HepG2 (cell line): ENCODE results near the gene C1orf74. TPM values are rescaled to one million over a fixed set of nuclear protein-coding genes. Genes with fewer than 3 reads are reported as not detected.

Source experiments
- ATF1 ChIP-seq: IDR thresholded peaks from 2 replicates; pipeline ENCODE4 v1.6.1; 2016; ENCODE audit warnings: mild to moderate bottlenecking, control low read depth
- CEBPG ChIP-seq: IDR thresholded peaks from 2 replicates; pipeline ENCODE4 v1.6.1; 2016
- HMGA1 ChIP-seq: sonication (generic); formaldehyde crosslinking; conservative IDR thresholded peaks from 2 replicates; pipeline ENCODE4 v1.4.0; 2020; ENCODE audit warnings: missing genetic modification reagents
- KAT8 ChIP-seq: IDR thresholded peaks from 2 replicates; pipeline ENCODE4 v1.6.1; 2016; ENCODE audit warnings: missing genetic modification reagents, missing compliant biosample characterization
- NFKBIZ ChIP-seq: IDR thresholded peaks from 2 replicates; pipeline ENCODE4 v1.6.1; 2018; ENCODE audit warnings: missing genetic modification reagents, missing compliant biosample characterization
- SAFB2 ChIP-seq: sonication (generic); formaldehyde crosslinking; IDR thresholded peaks from 2 replicates; pipeline ENCODE4 v1.5.1; 2020; ENCODE audit warnings: missing genetic modification reagents, low read depth, mild to moderate bottlenecking, borderline replicate concordance
- SMARCE1 ChIP-seq: fragments of 450-650 bp; IDR thresholded peaks from 2 replicates; pipeline ENCODE4 v1.6.1; 2017; ENCODE audit warnings: borderline replicate concordance
- SRSF1 ChIP-seq: fragments of 200-400 bp; formaldehyde crosslinking; optimal IDR thresholded peaks from 2 replicates; pipeline ENCODE3; 2017; ENCODE audit warnings: mild to moderate bottlenecking, low read depth, low read length, moderate library complexity
- ZKSCAN1 ChIP-seq: fragments of 150-350 bp; IDR thresholded peaks from 2 replicates; pipeline ENCODE4 v1.6.1; 2014; ENCODE audit warnings: low read length
- ZNF12 ChIP-seq: sonication (generic); formaldehyde crosslinking; IDR thresholded peaks from 2 replicates; pipeline ENCODE4 v1.5.0; 2020; ENCODE audit warnings: missing genetic modification reagents
- ZNF225 ChIP-seq: sonication (generic); formaldehyde crosslinking; IDR thresholded peaks from 2 replicates; pipeline ENCODE4 v1.4.0; 2020; ENCODE audit warnings: mild to moderate bottlenecking, missing genetic modification reagents
- ZNF331 ChIP-seq: sonication (generic); formaldehyde crosslinking; IDR thresholded peaks from 2 replicates; pipeline ENCODE4 v1.4.0; 2020; ENCODE audit warnings: missing genetic modification reagents
- ZNF644 ChIP-seq: IDR thresholded peaks from 2 replicates; pipeline ENCODE4 v1.6.1; 2016; ENCODE audit warnings: low read depth
- ZNF768 ChIP-seq: sonication (generic); formaldehyde crosslinking; IDR thresholded peaks from 2 replicates; pipeline ENCODE4 v1.4.0; 2020; ENCODE audit warnings: missing genetic modification reagents
- ZNF841 ChIP-seq: sonication (generic); formaldehyde crosslinking; IDR thresholded peaks from 2 replicates; pipeline ENCODE4 v1.8.1; 2023; ENCODE audit warnings: missing genetic modification reagents, borderline replicate concordance
- ZSCAN30 ChIP-seq: sonication (generic); formaldehyde crosslinking; IDR thresholded peaks from 2 replicates; pipeline ENCODE4 v1.5.0; 2020; ENCODE audit warnings: mild to moderate bottlenecking, missing genetic modification reagents
- polyA plus RNA-seq, 8 experiments: library from polyadenylated mRNA; depleted of rRNA in 3 of 8; stranded (reverse) in 7 of 8; unstranded in 1 of 8; fragments of >200 nt; fragmentation: Illumina TruSeq in 4 of 8; extraction: Trizol in 4 of 8; gene quantifications; 2 replicates each; pipeline versions ENCODE4 v1.2.1 to v1.2.3, GENCODE V29; 2011 to 2016; ENCODE audit warnings: low read depth in 4 of 8, missing spikeins in 1 of 8, mixed read lengths in 1 of 8; ENCODE audit not compliant: insufficient read depth in 1 of 8
- total RNA-seq, 5 experiments: library from RNA; depleted of rRNA; stranded (reverse); fragments of >200 nt; fragmentation: Illumina TruSeq; extraction: Trizol; gene quantifications; 2 replicates each; pipeline ENCODE4 v1.2.3, GENCODE V29; 2016; ENCODE audit warnings: low read depth in 1 of 5
- TF ChIP-seq, protein P1 (sequence below): fragments of 450-650 bp; IDR thresholded peaks from 2 replicates; pipeline ENCODE4 v1.6.1; 2017
- TF ChIP-seq, protein P2 (sequence below): sonication (generic); formaldehyde crosslinking; conservative IDR thresholded peaks from 2 replicates; pipeline ENCODE4 v1.4.0; 2020; ENCODE audit warnings: missing genetic modification reagents
- TF ChIP-seq, protein P3 (sequence below): sonication (generic); formaldehyde crosslinking; IDR thresholded peaks from 2 replicates; pipeline ENCODE4 v1.9.0; 2021; ENCODE audit warnings: missing genetic modification reagents, mild to moderate bottlenecking, borderline replicate concordance
- TF ChIP-seq, protein P4 (sequence below): IDR thresholded peaks from 2 replicates; pipeline ENCODE4 v1.6.1; 2016; ENCODE audit warnings: low read depth, control low read depth
- TF ChIP-seq, protein P5 (sequence below): sonication (generic); formaldehyde crosslinking; IDR thresholded peaks from 2 replicates; pipeline ENCODE4 v1.9.0; 2021; ENCODE audit warnings: missing genetic modification reagents, borderline replicate concordance

The C1orf74 gene
- total and polyA plus RNA-seq, 2 of the 13 experiments (the other 11 are each of a cell fraction or from before 2014, with no cell fraction given), result 0.33 to 0.71 TPM

DNA sequence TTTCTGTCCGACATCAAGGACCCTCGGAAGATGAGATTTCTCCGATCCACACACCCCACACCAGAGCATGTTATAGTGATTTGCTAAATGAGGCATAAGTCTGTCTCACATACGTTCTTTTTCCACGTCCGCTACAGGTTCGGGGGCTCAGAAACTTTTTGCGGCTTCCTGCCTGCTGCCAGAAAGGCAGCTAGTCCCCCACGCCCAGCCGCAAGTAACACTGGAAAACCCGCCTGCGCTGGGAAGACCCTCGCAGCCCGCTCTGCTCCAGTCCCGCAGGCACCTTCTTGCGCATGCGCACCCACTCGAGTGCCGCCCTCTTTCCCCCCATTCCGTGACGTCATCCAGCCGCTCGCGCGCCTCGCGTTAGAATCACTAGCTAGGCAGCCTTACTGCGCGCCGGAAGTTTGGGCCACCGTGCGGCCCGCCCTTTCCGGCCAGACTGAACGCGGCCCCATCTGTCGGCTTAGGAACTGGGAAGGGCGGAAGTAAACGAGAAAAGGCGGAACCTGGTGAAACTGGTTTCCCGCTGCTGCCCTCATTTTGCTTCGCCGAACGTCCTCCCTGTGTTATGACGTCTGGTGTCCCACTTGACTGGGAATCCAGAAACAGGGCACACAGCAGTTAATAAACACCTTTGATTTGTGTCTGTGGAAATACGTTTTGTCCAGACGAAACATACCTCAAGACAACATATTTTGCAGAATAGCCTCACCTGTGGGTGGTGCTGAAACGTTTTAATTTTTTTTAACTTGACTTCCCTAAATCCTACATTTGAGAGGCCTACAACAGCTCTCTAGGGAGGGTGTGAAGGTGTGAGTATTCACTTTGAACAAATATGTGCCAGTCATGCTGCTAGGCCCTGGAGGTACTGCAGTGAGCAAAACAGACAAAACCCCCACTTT, at the start of gene C1orf74 (continued):
- TF ChIP-seq, protein P1, sequence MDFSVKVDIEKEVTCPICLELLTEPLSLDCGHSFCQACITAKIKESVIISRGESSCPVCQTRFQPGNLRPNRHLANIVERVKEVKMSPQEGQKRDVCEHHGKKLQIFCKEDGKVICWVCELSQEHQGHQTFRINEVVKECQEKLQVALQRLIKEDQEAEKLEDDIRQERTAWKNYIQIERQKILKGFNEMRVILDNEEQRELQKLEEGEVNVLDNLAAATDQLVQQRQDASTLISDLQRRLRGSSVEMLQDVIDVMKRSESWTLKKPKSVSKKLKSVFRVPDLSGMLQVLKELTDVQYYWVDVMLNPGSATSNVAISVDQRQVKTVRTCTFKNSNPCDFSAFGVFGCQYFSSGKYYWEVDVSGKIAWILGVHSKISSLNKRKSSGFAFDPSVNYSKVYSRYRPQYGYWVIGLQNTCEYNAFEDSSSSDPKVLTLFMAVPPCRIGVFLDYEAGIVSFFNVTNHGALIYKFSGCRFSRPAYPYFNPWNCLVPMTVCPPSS, result no peak
- TF ChIP-seq HMGA1 (CRISPR knock-in tag) (no peak), ATF1 (CRISPR knock-in tag) (peak; percentile 91), ZNF225 (CRISPR knock-in tag) (0 out of 2 replicates have a peak, but pooled peaks have one; percentile 52), CEBPG (CRISPR knock-in tag) (0 out of 2 replicates have a peak, but pooled peaks have one; percentile 12), ZNF768 (no peak), ZKSCAN1 (no peak), ZNF644 (CRISPR knock-in tag) (no peak), ZNF12 (CRISPR knock-in tag) (no peak), SRSF1 (peak; percentile 73), ZNF841 (no peak), KAT8 (CRISPR knock-in tag) (peak; percentile 93), NFKBIZ (CRISPR knock-in tag) (no peak), ZSCAN30 (CRISPR knock-in tag) (no peak), SAFB2 (CRISPR knock-in tag) (peak; percentile 72; the same call in 1 of the 2 replicates), SMARCE1 (no peak), ZNF331 (CRISPR knock-in tag) (no peak; the same call in 1 of the 2 replicates)
- TF ChIP-seq, protein P2, sequence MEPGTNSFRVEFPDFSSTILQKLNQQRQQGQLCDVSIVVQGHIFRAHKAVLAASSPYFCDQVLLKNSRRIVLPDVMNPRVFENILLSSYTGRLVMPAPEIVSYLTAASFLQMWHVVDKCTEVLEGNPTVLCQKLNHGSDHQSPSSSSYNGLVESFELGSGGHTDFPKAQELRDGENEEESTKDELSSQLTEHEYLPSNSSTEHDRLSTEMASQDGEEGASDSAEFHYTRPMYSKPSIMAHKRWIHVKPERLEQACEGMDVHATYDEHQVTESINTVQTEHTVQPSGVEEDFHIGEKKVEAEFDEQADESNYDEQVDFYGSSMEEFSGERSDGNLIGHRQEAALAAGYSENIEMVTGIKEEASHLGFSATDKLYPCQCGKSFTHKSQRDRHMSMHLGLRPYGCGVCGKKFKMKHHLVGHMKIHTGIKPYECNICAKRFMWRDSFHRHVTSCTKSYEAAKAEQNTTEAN (CRISPR knock-in tag), result peak; percentile 44; the same call in 1 of the 2 replicates
- TF ChIP-seq, protein P3, sequence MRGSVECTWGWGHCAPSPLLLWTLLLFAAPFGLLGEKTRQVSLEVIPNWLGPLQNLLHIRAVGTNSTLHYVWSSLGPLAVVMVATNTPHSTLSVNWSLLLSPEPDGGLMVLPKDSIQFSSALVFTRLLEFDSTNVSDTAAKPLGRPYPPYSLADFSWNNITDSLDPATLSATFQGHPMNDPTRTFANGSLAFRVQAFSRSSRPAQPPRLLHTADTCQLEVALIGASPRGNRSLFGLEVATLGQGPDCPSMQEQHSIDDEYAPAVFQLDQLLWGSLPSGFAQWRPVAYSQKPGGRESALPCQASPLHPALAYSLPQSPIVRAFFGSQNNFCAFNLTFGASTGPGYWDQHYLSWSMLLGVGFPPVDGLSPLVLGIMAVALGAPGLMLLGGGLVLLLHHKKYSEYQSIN (CRISPR knock-in tag), result no peak
- TF ChIP-seq, protein P4, sequence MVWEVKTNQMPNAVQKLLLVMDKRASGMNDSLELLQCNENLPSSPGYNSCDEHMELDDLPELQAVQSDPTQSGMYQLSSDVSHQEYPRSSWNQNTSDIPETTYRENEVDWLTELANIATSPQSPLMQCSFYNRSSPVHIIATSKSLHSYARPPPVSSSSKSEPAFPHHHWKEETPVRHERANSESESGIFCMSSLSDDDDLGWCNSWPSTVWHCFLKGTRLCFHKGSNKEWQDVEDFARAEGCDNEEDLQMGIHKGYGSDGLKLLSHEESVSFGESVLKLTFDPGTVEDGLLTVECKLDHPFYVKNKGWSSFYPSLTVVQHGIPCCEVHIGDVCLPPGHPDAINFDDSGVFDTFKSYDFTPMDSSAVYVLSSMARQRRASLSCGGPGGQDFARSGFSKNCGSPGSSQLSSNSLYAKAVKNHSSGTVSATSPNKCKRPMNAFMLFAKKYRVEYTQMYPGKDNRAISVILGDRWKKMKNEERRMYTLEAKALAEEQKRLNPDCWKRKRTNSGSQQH, result no peak
- TF ChIP-seq, protein P5, sequence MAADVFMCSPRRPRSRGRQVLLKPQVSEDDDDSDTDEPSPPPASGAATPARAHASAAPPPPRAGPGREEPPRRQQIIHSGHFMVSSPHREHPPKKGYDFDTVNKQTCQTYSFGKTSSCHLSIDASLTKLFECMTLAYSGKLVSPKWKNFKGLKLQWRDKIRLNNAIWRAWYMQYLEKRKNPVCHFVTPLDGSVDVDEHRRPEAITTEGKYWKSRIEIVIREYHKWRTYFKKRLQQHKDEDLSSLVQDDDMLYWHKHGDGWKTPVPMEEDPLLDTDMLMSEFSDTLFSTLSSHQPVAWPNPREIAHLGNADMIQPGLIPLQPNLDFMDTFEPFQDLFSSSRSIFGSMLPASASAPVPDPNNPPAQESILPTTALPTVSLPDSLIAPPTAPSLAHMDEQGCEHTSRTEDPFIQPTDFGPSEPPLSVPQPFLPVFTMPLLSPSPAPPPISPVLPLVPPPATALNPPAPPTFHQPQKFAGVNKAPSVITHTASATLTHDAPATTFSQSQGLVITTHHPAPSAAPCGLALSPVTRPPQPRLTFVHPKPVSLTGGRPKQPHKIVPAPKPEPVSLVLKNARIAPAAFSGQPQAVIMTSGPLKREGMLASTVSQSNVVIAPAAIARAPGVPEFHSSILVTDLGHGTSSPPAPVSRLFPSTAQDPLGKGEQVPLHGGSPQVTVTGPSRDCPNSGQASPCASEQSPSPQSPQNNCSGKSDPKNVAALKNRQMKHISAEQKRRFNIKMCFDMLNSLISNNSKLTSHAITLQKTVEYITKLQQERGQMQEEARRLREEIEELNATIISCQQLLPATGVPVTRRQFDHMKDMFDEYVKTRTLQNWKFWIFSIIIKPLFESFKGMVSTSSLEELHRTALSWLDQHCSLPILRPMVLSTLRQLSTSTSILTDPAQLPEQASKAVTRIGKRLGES (CRISPR knock-in tag), result no peak
